ENCODE measurements around the gene SCAMP4. TPM values are rescaled to one million over a fixed set of nuclear protein-coding genes. Genes with fewer than 3 reads are reported as not detected.

Gene SCAMP4
- polyA plus RNA-seq, 3 donors, result 46.8 to 57.7 (median 48.1) TPM

DNA sequence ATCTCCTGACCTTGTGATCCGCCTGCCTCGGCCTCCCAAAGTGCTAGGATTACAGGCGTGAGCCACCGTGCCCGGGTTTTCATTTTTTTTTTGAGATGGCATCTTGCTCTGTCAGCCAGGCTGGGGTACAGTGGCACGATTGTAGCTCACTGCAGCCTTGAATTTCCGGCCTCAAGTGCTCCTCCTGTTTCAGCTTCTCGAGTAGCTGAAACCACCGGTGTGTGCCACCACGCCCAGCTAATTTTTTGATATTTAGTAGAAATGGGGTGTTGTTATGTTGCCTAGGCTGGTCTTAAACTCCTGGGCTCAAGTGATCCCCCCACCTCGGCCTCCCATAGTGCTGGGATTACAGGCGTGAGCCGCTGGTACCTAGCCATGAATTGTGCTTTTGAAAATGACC, 5.9 kb downstream of the SCAMP4 start:
- no peak for DNase-seq (ENCODE audit: low read depth in 3 of 3, low spot score in 2 of 3)

GRCh38 chr19:1911995-1912394, 6.8 kb downstream of the SCAMP4 start:
- no peak for DNase-seq (ENCODE audit: low read depth in 3 of 3, low spot score in 2 of 3)

DNA sequence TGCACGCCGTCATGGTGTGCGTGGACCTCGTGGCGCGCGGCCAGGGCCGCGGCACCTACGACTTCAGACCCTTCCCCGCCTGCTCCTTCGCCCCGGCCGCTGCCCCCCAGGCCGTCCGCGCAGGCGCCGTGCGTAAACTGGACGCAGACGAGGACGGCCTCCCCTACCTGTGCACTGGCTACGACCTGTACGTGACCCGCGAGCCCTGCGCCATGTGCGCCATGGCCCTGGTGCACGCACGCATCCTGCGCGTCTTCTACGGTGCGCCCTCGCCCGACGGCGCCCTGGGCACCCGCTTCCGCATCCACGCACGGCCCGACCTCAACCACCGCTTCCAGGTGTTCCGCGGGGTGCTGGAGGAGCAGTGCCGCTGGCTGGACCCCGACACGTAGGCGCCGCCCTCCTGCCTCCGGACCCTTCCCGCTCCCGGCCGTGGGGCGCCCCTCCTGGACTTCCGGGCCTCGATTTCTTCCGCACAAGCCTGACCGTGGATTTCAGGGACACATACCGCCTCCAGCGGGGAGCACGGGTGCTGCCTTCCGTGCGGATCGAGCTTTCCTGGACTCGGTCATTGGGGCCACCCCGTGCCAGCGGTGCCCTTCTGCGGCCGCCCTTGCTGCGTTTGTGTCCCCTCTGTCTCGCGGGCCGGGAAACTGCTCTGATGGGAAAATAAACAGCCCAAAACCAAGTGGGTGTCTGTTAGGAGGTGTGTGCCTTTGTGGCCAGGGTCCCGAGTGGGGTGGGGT, 7.7 kb downstream of the SCAMP4 start:
- DNase-seq (ENCODE audit: low read depth in 3 of 3, low spot score in 2 of 3), result no peak

DNA sequence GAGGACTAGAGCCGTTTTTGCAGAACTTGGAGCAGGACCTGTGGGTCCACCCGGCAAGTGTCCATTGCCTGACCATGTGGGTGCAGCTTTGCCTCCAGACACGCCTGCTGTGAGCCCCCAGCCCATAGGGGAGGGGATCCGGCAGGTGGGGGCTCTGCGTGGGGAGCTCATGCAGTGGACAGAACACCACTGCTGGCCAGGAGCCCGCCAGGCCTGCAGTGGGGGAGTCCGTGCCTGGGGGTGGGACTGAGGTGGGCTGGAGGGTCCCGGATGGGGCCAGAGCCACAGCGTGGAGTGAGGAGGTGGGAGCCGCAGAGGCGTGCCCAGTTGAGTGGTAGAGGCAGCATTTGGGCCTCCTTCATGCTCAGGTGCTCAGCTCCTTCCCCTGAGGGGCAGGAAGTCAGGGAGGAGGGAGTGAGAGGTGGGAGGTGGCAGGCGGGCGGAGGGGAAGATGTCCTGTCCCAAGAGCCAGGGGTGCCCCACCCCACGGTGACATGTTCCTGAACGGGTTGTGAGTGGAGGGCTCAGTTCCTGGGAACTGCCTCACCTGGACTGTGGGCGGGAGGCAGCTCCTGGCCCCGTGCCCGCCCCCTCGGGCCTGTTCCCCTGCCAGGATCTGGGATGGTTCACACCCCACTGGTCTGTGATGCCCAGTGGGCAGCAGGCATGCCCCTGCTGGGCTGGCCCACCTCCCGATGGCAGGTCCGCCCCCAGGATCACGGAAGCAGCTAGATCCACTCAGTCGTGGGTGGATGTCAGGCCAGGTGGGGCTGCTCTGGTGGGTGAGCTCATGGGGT, 8.8 kb downstream of the SCAMP4 start:
- DNase-seq (ENCODE audit: low read depth in 3 of 3, low spot score in 2 of 3), result no peak

- DNase-seq (ENCODE audit: low read depth in 3 of 3, low spot score in 2 of 3), result no peak
These were observed 9.7 kb downstream of the SCAMP4 start for GRCh38 chr19:1914826-1915341.

GRCh38 chr19:1917146-1917545, 11.9 kb downstream of the SCAMP4 start:
- DNase-seq (ENCODE audit: low read depth in 3 of 3, low spot score in 2 of 3), result no peak

DNA sequence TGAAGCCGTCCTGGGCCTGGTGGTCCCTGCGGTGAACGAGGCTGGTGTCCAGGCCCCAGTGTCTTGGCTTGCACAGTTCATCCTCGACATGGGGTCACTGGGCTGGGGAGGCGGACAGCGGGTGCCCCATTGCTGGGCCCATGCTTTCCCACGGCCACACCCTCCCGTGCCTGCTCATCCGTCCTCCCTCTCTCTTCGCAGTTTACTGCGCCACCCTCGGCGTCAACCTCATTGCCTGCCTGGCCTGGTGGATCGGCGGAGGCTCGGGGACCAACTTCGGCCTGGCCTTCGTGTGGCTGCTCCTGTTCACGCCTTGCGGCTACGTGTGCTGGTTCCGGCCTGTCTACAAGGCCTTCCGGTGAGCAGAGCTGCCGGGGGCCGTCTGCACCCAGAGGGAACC, 12.7 kb downstream of the SCAMP4 start:
- DNase-seq (ENCODE audit: low read depth in 3 of 3, low spot score in 2 of 3), result no peak

DNA sequence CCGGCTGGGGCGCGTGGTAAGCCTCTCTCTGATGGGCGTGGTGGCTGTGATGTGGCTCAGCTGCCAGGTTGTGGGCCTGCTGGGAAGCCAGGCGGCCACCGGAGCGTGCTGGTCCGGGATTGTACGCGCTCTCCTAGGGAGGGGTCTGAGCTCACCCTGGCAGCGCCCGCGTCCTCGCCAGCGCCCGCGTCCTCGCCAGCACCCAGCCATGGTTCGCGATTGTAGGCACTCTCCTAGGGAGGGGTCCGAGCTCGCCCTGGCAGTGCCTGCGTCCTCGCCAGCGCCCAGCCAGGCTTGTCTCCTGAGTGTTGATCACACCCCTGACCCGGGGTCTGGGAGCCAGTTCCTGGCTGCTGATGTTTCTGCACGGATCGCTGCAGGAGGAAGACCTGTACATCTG, 13.8 kb downstream of the SCAMP4 start:
- no peak for DNase-seq (ENCODE audit: low read depth in 3 of 3, low spot score in 2 of 3)

DNA sequence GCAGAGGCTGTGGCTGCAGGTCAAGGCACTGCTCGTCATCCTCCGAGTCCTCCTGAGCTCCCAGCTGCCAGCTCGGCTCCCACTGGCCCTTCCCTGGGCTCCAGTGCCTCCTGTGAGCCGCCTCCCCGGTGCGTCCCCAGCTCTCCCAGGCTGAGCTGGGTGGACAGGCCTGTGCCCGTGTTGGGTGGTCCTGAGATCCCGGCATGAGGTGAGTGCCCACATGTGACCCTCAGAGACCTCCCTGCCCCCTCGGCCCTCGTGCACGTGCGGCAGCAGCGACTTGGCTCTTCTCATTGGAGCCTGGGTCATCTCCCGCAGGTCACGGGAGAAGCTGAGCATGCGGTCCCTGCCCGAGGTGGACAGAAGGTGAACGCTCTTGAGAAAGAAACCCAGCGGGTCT, 15.4 kb downstream of the SCAMP4 start:
- no peak for DNase-seq (ENCODE audit: low read depth in 3 of 3, low spot score in 2 of 3)

DNA sequence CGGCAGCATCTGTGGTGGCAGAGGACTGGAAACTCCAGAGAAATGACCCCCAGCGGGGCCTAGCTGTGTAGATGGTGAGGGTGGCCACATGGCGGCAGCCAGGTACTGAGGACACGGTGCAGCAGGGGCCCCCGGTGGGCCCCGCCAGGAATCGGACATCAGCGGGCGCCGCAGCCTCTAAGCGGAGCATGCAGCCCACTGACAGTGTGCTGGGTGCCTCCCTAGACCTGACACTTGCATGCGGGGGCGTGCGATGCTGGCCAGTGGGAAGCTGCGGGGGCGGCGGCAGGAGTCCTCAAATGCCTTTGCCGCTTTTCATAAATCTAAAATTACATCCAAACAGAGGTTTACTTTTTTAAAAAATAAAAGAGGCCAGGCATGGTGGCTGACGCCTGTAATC, 16.1 kb downstream of the SCAMP4 start:
- no peak for DNase-seq (ENCODE audit: low read depth in 3 of 3, low spot score in 2 of 3)

- DNase-seq (ENCODE audit: low read depth in 3 of 3, low spot score in 2 of 3), result no peak
These were observed 16.6 kb downstream of the SCAMP4 start for GRCh38 chr19:1921825-1922224.

- DNase-seq (ENCODE audit: low read depth in 3 of 3, low spot score in 2 of 3), result no peak
These were observed 17.6 kb downstream of the SCAMP4 start for GRCh38 chr19:1922803-1923202.

- DNase-seq (ENCODE audit: low read depth in 3 of 3, low spot score in 2 of 3), result no peak
These were observed 18.1 kb downstream of the SCAMP4 start for GRCh38 chr19:1923319-1923718.

DNA sequence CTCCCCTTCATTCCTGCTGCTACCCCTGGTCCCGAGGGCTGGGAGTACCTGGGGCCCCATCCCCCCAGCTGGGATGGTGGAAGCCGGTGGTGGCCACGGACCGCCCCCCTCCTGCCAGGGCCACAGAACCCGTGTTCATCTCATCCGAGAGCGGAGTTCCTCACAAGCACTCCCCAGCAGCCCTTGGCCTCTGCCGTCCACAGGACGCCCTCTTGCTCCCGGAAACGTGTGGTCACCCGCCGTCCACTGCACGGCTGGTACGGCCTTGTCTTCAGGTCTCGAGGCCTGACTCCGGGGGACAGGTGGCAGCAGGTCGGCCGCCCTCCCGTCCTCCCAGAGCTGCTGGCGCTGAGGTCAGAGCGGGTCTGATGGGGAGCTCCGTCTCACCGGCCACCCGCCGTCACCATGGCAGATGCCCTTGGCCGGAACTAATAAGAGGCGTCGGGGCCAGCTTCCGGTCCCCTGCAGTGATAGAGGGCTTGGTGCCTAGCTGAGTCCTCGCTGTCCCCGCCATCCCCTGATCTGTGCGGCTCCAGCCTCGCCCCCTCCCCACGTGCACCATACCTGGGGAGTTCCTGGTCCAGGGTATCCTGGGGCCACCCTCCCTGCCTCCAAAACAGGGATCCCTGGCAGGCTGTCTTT, 19.2 kb downstream of the SCAMP4 start:
- no peak for DNase-seq (ENCODE audit: low read depth in 3 of 3, low spot score in 2 of 3)

DNA sequence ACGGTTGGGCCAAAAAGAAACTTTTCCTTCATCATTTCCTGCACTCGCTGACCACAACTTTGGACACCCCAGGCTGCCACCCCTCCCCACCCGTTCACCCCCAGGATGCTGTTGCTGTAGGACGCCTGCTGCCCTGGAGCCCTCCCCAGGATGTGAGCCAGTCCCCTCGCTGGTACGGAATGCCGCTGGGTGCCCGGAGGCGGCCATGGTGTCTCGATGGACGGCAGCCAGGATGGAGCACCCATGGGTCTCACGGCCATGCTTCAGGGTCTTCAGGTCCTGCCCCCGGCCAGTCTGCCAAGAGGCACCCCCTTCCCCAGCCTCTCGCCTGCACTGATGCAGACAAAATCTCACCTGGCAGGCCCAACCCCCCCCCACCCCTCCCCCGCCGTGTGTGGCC, 20.3 kb downstream of the SCAMP4 start:
- no peak for DNase-seq (ENCODE audit: low read depth in 3 of 3, low spot score in 2 of 3)

GRCh38 chr19:1929021-1929742, 24.0 kb downstream of the SCAMP4 start:
- DNase-seq (ENCODE audit: low read depth in 3 of 3, low spot score in 2 of 3), result no peak

- no peak for DNase-seq (ENCODE audit: low read depth in 3 of 3, low spot score in 2 of 3)
These were observed 26.2 kb downstream of the SCAMP4 start for GRCh38 chr19:1931445-1931844.

GRCh38 chr19:1932395-1932794, 27.2 kb downstream of the SCAMP4 start:
- no peak for DNase-seq (ENCODE audit: low read depth in 3 of 3, low spot score in 2 of 3)

- no peak for DNase-seq (ENCODE audit: low read depth in 3 of 3, low spot score in 2 of 3)
These were observed 28.0 kb downstream of the SCAMP4 start for GRCh38 chr19:1933244-1933643.

- DNase-seq (ENCODE audit: low read depth in 3 of 3, low spot score in 2 of 3), result no peak
These were observed 28.7 kb downstream of the SCAMP4 start for GRCh38 chr19:1933942-1934341.

All from right renal cortex interstitium (tissue), 3 donors.